CD4-positive, alpha-beta T cell treated with Interleukin-15 for 4 hours (primary cell): ENCODE measurements around the gene KAZN.

Experiments
- DNase-seq: peaks from one replicate; pipeline ENCODE4 v3.0.0-alpha.2; 2020; ENCODE audit warnings: low spot score

KAZN gene

DNA sequence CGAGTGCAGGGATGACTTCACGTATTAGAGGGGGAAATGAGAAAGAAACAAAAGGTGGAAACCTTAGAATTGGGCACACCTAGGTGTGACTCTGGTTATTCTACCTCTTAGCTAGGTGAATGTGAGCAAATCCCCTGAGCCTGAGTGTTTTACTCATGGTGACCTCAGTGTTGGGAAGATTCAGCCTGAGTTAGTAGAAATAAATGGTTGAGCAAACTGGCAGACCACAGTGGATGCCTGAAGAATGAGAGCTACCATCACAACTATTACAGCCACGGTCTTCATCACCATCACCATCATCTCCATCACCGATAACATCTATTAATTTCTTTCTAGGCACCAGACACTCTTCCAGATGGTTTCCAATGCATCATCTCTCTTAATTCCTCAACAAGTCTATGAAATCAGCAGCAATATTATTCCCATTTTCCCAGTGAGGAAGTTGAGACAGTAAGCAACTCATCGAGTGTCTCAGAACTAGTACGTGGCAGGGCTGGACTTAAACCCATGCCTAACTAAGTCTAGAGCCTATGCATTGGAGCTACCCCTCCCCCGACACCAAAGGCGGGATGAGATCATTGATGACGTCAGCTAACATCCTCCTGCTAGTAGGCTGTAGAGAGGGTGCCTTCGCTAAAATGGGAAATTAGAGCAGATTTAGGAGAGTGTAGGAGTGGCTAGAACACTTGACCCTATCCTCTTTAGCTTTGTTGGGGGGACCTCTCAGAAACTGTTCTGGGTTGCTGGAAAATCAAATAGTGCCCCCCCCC lies 7.9 kb upstream of the KAZN start:
- DNase-seq, result no peak

DNA sequence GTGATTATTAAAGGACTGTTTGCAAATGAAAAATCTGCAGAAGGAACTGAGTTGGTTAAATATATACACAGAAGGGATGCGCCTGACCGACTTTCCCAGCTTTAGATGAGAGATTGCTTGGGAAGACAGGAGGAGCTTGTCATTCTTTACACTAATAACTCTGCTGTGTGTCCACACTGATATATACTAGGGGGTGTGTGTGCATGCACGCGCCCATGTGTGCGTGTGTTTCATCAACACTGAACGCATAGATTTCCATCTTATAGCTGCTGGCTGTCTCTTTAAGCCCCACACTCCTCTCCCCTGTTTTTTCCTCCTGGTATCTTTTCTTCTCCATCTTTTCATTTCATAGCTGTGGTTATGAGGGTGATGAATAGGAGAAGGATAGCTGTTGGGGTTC lies 6.9 kb upstream of the KAZN start:
- no peak for DNase-seq

DNA sequence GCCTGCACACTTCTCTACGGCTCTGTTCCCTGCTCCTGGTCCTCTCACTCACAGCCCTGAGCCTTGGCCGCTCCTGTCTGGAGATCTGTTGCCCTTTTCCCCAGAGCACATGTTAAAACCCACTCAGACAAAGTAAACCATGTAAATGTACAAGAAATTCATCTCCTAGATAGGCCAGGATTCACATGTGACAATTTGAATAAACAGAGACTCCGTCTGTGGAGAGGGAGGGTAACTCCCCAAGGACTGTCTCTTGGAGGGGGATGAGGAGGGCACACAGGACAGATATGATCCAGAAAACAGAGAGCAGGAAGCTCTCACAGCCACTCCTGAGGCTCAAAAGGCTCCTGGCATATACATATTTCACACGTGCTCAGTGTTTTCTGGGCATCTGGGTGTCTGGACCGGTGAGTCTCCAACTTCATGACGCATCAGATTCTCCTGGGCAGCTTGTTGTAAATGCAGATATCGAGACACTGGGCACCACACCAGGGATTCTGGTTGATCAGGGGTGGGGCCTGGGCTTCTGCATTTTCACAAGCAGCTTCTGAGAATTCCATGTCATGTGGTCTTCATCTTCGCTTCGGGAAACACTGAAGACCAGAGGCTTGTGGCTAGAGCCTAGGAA lies 6.4 kb upstream of the KAZN start:
- no peak for DNase-seq

DNA sequence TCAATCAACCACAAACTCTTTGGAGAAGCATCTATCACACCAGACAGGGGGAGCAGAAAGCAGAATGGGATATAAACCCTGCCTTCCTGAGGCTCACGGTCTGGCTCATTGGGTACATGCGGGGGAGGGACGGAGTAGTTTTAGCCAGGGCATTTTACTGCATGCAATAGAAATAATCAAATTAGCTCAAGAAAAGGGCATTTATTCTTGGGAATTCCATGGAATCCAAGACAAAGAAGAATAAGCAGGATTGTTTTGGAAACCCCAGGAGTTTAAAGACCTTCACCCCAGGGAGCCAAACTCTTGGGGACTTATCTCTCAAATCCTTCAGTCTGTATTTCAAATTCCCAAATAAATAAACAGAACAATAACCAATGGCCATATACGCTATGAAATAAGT lies 5.2 kb upstream of the KAZN start:
- DNase-seq, result no peak

DNA sequence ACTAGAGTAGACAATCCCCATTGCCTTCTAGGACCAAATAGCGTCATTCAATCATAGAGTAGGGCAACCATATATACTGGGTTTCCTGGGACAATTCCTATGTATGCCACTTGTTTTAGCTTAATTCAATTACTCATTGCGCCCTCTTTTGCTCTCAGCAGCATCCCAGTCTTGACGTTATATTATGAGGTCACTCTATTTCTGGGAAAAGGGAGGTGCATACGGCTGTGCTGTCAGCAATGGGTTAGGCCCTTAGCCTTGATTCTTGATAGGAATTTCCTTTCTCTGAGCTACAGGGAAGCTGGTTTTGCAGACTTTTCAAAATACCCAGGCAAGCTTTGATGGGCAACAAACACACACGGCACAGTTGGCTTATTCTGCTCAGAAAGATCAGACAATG lies 4.4 kb upstream of the KAZN start:
- no peak for DNase-seq

DNA sequence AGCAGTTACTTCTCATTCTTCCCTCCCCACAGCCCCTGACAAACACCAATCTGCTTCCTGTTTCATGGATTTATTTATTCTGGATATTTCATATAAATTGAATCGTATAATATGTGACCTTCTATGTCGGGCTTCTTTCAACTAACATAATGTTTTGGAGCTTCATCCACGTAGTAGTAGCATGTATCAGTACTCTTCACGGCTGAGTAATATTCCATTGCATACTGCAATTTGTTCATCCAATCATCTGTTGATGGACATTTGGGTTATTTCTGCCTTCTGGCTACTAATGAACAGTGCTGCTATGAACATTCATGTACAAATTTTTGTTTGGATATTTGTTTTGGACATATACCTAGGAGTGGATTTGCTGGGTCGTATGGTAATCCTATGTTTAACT lies 1.9 kb upstream of the KAZN start:
- no peak for DNase-seq

DNA sequence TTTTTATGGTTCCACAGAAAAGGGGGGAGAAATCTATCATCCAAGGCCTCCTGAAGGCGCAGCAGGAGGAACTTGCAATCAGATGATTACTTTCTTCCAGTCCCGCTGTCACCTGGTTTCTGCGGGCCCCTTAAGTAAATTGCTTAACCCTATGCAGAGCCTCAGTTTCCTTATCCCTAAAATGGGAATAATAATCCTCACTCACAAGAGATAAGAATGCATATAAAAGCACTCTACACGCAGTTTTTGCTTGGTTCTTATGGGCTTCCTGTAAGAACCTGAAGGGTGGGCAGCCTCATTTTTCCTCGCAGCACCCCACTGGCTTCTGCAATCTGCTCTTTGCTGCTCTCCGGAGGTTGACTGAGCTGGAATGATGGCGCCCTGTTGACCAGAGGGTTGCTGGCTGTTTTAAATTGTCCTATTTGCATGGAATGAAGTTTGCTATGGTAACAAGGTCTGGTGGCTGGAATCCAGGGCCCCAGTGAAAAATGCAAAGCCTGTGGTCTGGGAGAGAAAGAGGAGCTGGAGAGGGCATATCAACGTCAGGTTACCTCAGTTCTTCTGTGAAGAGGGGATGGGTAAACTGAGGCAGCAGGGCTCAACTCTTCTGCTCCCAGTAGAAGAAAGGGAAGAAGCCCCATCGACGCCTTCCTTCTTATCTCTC lies 1.0 kb upstream of the KAZN start:
- no peak for DNase-seq

DNA sequence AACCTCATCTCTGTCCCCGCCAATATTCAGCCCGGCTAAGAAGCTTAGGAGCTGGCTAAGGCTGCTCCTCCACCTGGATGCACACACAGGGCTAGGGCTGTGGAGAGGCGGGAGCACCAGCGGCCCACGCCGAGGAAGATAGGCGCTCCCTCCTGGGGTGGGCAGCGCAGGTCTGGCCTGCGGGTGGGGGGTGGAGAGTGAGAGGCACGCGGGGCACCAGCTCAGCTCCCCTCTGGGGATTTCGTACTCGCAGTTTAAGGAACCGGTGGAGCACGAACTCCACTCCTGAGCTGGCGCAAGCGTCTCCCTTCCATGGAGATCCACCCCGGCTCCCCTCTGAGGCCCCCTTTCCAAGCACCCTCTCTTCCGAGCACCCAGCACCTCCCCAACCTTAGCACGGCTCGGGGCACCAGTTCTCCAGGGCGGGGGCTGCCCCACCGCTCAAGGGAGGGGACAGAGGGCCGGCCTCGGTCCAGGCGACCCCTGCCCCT lies 433 bp upstream of the KAZN start:
- no peak for DNase-seq

DNA sequence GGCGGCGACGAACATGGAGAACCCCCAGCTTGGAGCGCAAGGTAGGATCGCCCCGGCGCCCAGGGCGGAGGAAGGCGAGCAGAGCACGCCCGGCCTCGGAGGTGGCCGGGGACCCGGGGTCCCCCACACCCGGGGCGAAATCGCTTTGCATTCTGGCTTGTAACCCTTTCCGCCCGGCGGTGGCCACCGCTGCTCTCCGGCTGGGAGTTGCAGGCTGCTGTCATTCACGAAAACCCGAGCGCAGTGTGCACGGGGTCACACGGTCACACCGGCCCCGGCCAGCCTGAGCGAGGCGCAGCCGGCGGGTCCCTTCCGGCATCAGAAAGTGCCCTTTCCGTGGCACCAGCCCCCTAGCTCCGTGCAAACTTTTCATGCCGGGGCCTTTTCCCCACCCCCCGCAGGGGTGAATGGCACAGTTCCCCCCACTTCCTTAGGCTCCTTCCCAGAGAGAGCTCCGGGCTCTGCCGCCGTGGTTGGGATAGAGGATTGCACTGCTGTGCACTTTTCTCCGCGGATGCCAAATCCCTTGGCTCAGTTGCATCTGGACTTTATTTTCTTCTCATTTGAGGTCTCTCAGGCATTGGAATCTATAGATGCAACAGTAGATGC lies 802 bp downstream of the KAZN start:
- no peak for DNase-seq

DNA sequence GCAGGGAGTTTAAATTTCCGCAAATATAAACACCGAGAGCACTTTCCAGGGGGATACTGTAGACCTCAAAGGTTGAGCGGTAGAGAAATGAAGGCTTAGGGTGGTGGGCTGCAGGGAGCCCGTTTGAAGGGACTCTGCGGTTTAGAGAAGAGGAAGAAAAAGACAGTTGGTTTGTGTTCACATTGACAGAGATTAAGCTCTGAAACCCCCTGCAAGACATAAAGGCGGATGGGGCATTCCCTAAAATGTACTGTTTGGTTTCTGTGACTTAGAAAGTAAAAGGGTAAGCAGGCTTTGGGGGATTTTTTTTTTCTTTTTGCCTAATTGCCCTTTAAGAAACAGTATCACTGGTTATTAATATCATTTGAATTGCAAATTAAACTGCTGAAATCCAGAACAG lies 1.3 kb downstream of the KAZN start:
- DNase-seq, result no peak

DNA sequence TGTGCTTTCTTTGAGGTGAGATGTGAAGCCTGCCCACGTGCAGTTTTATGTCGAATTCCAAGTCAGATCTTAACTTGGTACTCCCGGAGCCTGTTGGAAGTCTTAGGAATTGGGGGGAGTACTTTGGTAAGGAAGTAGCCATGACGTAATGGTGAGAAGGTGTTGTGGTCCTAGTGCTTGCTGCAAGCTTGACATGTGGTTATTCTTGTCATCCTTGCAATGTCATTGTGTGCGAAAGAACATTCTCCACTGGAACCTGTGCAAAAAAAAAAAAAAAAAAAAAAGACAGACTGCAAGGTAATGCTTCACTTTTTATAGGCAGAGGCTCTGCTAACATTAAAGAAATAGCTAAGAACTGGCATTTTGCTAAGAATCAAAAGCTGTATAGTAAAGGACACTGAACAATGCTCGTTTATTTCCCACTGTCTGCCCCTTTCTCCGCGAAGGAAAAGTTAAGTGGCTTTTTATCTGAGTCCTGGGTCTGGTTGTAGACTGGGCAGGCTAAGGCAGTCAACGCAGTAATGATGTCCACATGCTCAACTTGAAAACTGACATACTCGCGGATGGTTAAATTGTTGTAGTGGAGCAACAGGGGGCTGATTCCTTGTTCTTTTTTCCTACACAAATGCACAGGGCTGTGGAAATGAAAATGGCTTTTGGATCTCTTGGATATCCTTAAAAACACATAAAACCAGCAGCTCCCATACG lies 2.1 kb downstream of the KAZN start:
- no peak for DNase-seq

DNA sequence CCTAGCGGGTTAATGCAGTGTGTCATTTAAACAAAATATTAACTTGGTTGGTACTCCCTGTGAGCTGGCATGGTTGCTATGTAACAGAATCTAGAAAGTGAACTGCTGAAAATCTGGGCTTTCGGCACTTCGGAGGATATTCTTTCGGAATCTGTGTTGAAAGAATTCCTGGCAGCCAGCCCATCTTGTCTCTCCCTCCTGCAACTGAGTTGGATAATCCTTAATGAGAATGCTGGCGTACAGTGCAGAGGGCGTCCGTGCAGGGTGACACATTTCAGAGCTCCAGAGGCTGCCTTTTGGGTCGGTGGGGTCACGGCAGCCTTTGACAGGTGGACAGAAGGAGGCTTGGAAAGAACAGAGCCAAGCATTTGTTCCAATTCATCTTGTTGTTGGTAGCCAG lies 3.7 kb downstream of the KAZN start:
- no peak for DNase-seq

DNA sequence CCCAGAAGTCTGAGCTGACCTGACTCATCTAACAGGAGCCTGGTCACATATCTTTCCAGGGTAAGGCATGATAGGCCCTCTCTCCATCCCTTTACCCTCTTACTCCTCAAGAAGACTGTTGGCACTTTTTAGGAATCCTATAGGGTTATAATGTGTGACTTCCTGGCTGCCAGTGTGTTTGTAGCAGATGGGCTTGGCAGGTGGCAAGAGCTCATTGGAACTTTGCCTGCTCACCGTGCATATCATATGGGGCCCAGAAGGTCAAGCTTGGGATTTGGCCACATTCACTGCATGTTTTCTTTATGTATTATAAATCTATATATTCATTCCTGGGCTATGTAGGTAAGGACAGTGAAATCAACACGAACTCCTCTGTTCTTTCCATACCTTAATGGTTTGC lies 5.2 kb downstream of the KAZN start:
- no peak for DNase-seq

DNA sequence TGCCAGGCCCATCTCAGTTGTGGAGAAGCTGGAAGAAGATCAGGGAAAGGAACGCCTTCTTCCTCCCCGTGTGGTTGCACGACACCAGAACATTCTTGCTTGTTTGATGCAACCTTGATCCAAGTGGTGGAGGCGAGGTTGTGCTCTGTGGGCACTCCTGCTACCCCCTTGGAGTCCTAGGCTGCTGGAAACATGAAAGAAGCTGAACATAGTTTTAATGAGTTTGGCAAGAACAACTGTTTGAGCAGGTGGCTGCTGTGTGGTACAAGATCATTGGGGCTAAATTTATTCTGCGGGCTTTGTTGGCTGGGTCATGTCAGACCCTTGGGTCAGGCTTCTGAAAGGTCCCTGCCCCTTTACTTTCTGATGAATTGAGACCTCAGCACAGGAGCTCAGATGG lies 5.9 kb downstream of the KAZN start:
- no peak for DNase-seq

DNA sequence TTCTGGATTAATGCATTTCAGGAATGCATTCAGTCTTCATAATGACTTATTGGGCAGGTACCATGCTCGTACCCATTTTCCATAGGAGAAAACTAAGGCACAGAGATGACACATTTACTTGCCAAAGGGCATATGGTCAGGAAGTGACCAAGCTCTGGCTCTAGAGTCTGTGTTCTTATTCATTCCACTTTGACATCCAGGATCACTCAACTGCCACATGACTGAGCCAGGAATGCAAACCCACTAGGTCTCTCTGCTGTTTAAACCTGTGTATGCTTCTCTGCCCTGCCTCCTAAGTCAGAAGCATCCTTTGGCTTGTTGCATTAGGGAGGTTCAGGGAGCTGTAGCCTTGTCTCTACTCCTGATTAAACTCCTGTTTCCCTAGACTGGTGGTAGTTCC lies 7.5 kb downstream of the KAZN start:
- no peak for DNase-seq

DNA sequence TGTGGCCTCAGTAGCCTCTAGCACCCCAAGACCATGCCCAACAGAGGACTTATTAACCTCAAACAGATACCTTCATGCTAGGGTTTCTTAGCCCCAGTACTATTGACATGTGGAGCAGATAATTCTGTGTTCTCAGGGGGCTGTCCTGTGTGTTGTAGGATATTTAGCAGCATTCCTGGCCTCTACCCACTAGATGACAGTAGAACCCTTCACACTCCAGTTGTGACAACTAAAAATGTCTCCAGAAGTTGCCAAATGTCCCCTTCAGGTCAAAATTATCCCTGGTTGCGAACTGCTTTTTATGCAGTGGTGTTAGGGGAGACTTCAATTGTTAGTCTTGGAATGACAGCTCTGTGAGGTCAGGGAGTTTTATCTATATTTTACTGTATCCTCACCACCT lies 8.1 kb downstream of the KAZN start:
- DNase-seq, result no peak

DNA sequence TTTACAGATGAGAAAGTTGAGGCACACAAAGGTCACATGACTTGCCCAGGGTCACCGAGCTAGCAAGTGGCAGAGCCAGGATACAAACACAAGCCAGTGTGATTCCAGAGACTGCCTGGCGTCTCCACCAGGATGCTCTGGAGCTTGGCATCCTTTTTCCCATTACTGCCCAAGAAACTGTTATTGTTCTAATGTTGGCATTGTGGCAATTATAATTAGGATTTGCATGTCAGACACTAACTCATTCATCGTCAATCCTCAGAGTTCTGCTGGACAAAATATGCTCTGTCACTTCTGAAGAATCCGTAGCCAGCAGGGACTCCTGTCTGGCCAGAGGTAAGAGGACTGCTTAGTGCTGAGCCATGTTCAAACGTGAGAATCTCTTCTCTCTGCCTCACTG lies 8.8 kb downstream of the KAZN start:
- DNase-seq, result no peak

DNA sequence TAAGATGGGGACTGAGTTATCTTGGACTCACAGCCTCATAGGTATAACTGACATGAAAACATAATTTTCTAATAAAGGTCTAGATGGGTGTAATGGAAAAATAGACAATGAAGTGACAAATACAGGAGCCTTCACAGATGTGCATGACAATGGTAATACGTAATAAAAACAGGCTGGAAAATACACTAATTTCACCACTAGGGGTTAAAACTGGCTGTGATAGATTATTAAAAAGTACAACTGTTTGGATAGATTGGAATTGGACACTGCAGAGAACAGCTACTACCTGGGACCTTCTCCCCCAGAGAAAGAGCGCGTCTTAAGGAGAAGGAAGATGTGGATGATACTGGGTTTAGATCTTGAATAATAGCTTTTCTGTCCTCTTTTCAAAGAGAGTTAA lies 9.8 kb downstream of the KAZN start:
- DNase-seq, result no peak

DNA sequence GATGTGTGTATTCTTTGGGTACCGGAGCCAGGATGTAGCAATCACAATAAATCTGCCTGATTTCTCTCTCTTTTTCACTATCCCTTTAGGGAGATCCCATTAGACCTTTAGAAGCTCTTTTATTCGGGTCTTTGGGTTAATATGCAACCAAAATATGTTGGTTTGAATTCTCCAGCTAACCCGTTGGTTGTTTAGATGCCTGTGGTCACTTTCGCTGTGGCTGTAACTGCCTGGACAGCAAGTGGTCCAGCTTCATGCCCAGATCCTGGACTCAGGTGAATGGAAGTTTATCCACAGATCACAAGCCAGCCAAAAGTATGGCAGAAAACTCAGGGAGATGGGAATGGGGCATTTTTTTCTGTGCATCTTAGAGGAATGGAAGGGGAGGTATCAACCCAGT lies 12.3 kb downstream of the KAZN start:
- DNase-seq, result no peak

DNA sequence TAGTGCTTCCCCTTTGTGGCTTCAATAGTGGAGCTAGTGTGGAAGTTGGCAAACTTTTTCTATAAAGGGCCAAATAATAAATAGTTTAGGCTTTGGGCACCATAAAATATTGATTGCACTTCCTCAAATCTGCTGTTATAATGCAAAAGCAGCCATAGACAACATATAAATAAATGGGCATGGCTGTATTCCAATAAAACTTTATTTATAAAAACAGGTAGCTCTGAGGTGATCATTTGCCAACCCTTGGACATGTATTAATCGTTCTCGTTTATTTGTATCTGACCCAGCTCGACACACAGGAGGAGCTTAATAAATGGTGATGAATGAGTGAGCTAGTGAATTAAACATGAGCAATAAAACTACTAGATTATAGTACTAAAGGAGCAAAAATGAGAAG lies 13.3 kb downstream of the KAZN start:
- no peak for DNase-seq

DNA sequence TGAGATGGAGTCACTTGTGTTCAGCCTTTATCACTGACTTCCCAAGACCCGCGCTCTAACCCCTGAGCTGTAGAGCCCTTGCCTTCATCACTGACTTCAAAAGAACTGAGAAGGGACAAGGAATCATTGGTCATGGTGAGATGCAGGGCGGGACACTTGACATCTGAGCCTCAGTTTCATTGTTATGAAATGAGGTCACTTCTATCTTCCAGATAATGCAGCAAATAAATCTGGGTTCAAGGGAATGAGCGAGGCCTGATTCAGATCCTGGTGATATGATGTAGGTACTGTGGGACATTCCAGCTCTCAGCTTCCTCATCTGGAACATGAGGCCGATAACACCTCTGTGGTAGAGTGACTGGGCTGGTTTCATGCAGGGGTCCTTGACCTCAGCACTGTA lies 13.8 kb downstream of the KAZN start:
- no peak for DNase-seq

DNA sequence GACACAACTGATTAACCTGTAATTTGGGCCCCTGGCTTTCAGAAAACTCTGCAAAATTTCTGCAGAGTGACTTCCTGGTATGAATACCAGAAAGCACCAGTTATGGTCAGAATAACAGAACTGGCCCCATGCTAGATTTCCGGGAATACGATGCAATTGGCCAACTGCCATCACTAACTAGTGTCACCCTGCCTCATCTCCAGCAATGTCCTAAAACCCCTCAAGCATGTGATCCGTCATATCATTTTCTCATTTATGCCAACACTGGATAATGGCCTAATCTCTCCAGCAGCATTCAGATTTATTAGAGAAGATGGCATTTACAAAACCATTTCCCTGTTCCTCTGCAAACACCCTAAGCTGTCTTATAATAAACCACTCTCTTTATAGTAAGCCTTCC lies 15.4 kb downstream of the KAZN start:
- no peak for DNase-seq
